Jurkat, Clone E6-1 (cell line): ENCODE results near the gene TRAF2.
"Not testable (repeated sequence)": the region's sequence is repeated elsewhere in the genome, so short reads cannot be mapped to it uniquely, and the experiment has no call there.

Experiments
- DNase-seq: peaks from one replicate; pipeline ENCODE4 v3.0.0-alpha.2; 2011; ENCODE audit warnings: low read depth, low spot score
- H3K4me3 ChIP-seq: 2 replicates; pipeline ENCODE4 v1.5.1; 2011; ENCODE audit warnings: mild to moderate bottlenecking, low read length, control low read depth, moderate library complexity

The TRAF2 gene

DNA sequence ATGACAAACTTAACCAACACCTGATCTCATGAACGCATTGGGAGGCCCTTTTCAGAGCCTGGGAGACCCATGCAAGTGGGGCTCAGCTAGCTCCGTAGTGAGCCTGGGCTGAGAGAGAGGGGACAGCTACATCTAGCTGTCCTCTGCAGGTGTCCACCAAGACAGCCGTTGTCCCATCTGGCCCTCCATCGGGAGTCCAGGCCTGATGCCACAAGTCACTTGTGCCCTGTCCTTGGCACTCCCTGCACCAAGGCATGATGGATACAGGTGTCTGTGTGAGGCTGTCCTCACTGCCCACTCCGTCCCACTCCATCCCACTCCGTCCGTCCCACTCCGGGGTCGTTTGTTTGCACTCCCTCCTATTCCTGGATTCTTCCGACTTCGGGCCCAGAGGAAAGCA, 17.7 kb upstream of the TRAF2 start:
- no peak overlapping the region for H3K4me3 ChIP-seq
- no peak for DNase-seq

DNA sequence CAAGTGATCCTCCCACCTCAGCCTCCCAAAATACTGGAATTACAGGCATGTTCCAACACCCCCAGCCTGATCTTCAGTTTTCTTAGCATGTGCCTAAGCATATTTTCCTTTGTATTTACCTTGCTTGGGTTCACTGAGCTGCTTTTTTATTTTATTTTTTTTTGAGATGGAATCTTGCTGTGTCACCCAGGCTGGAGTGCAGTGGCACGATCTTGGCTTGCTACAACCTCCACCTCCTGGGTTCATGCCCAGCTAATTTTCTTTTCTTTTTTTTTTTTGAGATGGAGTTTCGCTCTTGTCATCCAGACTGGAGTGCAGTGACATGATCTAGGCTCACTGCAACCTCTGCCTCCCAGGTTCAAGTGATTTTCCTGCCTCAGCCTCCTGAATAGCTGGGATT, 16.7 kb upstream of the TRAF2 start:
- not testable (repeated sequence) for H3K4me3 ChIP-seq, DNase-seq

GRCh38 chr9:136875155-136875554, 11.2 kb upstream of the TRAF2 start:
- DNase-seq: no peak
- no peak overlapping the region for H3K4me3 ChIP-seq

GRCh38 chr9:136876476-136876875, 9.8 kb upstream of the TRAF2 start:
- no peak for DNase-seq
- no peak overlapping the region for H3K4me3 ChIP-seq

GRCh38 chr9:136880651-136881050, 5.7 kb upstream of the TRAF2 start:
- DNase-seq: no peak
- H3K4me3 ChIP-seq: no peak overlapping the region

GRCh38 chr9:136881691-136882108, 4.6 kb upstream of the TRAF2 start:
- no peak overlapping the region for H3K4me3 ChIP-seq
- DNase-seq: no peak

GRCh38 chr9:136882109-136882946, 4.0 kb upstream of the TRAF2 start:
- no peak for DNase-seq

DNA sequence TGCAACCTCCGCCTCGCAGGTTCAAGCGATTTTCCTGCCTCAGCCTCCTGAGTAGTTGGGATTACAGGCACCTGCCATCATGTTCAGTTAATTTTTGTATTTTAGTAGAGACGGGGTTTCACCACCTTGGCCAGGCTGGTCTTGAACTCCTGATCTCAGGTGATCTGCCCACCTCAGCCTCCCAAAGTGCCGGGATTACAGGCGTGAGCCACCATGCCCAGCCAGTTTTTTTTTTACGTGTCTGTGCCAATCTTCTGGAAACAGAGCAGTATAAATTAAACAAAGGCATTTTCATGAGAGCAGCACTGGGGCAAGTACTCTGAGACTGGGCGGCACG, 3.4 kb upstream of the TRAF2 start:
- H3K4me3 ChIP-seq, DNase-seq: not testable (repeated sequence)

More at GRCh38 chr9:136882109-136882946, 4.0 kb upstream of the TRAF2 start:
- H3K4me3 ChIP-seq: no peak overlapping the region

DNA sequence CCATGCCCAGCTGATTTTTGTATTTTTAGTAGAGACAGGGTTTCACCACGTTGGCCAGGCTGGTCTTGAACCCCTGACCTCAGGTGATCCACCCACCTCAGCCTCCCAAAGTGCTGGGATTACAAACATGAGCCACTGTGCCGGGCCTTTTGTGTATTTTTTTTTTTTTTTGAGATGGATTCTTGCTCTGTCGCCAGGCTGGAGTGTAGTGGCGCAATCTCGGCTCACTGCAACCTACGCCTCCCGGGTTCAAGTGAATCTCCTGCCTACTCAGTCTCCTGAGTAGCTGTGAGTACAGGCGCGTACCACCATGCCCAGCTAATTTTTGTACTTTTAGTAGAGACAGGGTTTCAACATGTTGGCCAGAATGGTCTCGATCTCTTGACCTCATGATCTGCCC, 2.6 kb upstream of the TRAF2 start:
- H3K4me3 ChIP-seq, DNase-seq: not testable (repeated sequence)

DNA sequence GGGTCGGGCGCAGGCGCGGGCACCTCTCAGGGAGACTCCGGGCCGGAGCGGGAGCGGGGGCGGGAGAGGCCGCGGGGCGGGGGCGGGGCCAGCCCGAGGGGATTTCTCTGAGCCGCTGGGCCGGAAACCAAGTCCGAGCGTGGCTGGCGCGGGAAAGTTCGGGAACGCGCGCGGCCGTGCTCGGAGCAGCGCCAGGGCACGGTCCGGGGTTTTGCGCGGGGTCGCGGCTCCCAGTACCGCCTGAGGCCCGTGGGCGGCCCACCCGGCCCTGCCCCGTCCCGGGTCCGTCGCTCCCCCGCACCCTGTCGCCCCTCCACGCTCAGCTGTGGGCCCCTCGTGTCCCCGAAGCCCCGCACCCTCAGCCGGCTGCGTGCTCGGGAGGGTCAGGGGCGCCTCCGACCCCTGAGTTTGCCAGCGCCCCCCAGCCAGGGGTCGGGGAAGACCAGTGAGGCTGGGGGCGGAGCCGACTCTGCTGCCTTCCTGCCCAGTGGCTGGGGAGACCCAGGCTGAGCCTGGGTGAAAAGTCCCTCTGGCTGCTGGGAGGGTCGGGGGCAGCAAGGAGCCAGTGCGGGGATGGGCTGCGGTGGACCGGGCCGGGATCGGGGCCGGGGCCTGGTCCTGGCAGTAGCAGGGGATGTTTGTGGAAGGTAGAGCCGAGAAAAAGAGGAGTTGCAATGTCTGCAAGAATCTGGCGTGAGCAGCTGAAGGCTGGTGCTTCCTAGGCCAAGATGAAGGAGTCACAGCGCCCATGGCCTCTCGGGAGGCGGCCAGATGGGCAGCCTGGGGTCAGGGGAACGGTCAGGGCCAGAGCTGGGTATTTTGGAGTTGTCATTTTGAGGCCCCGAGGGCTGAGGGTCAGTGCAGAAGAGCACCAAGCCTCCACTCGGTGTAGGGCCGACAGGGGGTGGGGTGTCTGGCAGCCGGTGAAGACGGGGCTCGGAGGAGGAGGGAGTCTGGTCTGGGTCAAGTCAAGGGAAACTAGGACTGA, 588 bp downstream of the TRAF2 start:
- no peak for DNase-seq
- peak overlapping the region; percentile 65 for H3K4me3 ChIP-seq

- no peak for DNase-seq
- H3K4me3 ChIP-seq: no peak overlapping the region
Observed at GRCh38 chr9:136888454-136888853, 2.1 kb downstream of the TRAF2 start.

- no peak overlapping the region for H3K4me3 ChIP-seq
- DNase-seq: no peak
Observed at GRCh38 chr9:136889858-136890257, 3.5 kb downstream of the TRAF2 start.

- no peak for DNase-seq
- H3K4me3 ChIP-seq: no peak overlapping the region
Observed at GRCh38 chr9:136890661-136891060, 4.3 kb downstream of the TRAF2 start.

GRCh38 chr9:136896027-136896426, 9.7 kb downstream of the TRAF2 start:
- no peak overlapping the region for H3K4me3 ChIP-seq
- DNase-seq: no peak

- DNase-seq: no peak
- no peak overlapping the region for H3K4me3 ChIP-seq
Observed at GRCh38 chr9:136898483-136899100, 12.3 kb downstream of the TRAF2 start.

GRCh38 chr9:136899196-136899595, 12.9 kb downstream of the TRAF2 start:
- no peak overlapping the region for H3K4me3 ChIP-seq
- DNase-seq: no peak

- DNase-seq: no peak
- H3K4me3 ChIP-seq: no peak overlapping the region
Observed at GRCh38 chr9:136900556-136900955, 14.2 kb downstream of the TRAF2 start.

GRCh38 chr9:136900988-136901515, 14.7 kb downstream of the TRAF2 start:
- no peak overlapping the region for H3K4me3 ChIP-seq
- no peak for DNase-seq

GRCh38 chr9:136901516-136902258, 15.4 kb downstream of the TRAF2 start:
- no peak overlapping the region for H3K4me3 ChIP-seq
- no peak for DNase-seq
